Umbilical cord (tissue), 2 donors: Measurements from ENCODE around the gene FAM171A2. TPM values are rescaled to one million over a fixed set of nuclear protein-coding genes. Genes with fewer than 3 reads are reported as not detected.
A peak's percentile ranks its signal among the peaks of the same experiment; 100 is the strongest.

ENCODE experiments used
- DNase-seq: peaks from one replicate; pipeline ENCODE4 v3.0.0-alpha.2; 2015; ENCODE audit warnings: low spot score
- total RNA-seq: library from RNA; depleted of rRNA; stranded (reverse); fragments of >200 nt; gene quantifications from one replicate; pipeline ENCODE4 v1.2.3, GENCODE V29; 2014; ENCODE audit warnings: low replicate concordance; ENCODE audit not compliant: insufficient read depth

FAM171A2 gene
- total RNA-seq, 1 donor from 2014 or later: 16.4 TPM

GRCh38 chr17:44361292-44362260 is 2.1 kb downstream of the FAM171A2 start:
- DNase-seq: peak; percentile 69

GRCh38 chr17:44360826-44361225 is 2.8 kb downstream of the FAM171A2 start:
- peak; percentile 96 for DNase-seq

GRCh38 chr17:44360144-44360533 is 3.5 kb downstream of the FAM171A2 start:
- no peak for DNase-seq

GRCh38 chr17:44359458-44360143 is 4.1 kb downstream of the FAM171A2 start:
- no peak for DNase-seq

GRCh38 chr17:44359006-44359405 is 4.6 kb downstream of the FAM171A2 start:
- DNase-seq: no peak

GRCh38 chr17:44358066-44358465 is 5.6 kb downstream of the FAM171A2 start:
- no peak for DNase-seq

GRCh38 chr17:44356241-44356640 is 7.4 kb downstream of the FAM171A2 start:
- no peak for DNase-seq

- DNase-seq: no peak
These were observed 8.0 kb downstream of the FAM171A2 start for GRCh38 chr17:44355642-44356099.

- DNase-seq: peak; percentile 84
These were observed 8.8 kb downstream of the FAM171A2 start for GRCh38 chr17:44354582-44355561.

GRCh38 chr17:44353672-44354331 is 9.9 kb downstream of the FAM171A2 start:
- no peak for DNase-seq

GRCh38 chr17:44352828-44353671 is 10.6 kb downstream of the FAM171A2 start:
- peak; percentile 73 for DNase-seq

GRCh38 chr17:44351961-44352827 is 11.5 kb downstream of the FAM171A2 start:
- no peak for DNase-seq

- no peak for DNase-seq
These were observed 12.2 kb downstream of the FAM171A2 start for GRCh38 chr17:44351464-44351863.

- peak; percentile 57 for DNase-seq
These were observed 12.9 kb downstream of the FAM171A2 start for GRCh38 chr17:44350733-44351226.

GRCh38 chr17:44349553-44350070 is 14.0 kb downstream of the FAM171A2 start:
- no peak for DNase-seq

- DNase-seq: no peak
These were observed 14.7 kb downstream of the FAM171A2 start for GRCh38 chr17:44348988-44349364.

- peak; percentile 50 for DNase-seq
These were observed 15.2 kb downstream of the FAM171A2 start for GRCh38 chr17:44348234-44348987.
